Measurements from ENCODE around the gene LGR5.

GRCh38 chr12:71460850-71461609 is 21.4 kb downstream of the LGR5 start:
- TF ChIP-seq CTCF (optimal IDR thresholded peaks at IDR 0.05 in 1 of 3, IDR thresholded peaks at IDR 0.05 in 1 of 3, conservative IDR thresholded peaks at IDR 0.05 in 1 of 3; ENCODE audit: extremely low read depth in 1 of 3, insufficient read depth in 2 of 3, low read length in 3 of 3) (no peak), EZH2 (IDR thresholded peaks at IDR 0.05; ENCODE audit: low read length) (no peak)
